NCI-H1417 (cell line): Measurements from ENCODE around the gene NACC2.
"Not testable (repeated sequence)": the region's sequence is repeated elsewhere in the genome, so short reads cannot be mapped to it uniquely, and the experiment has no call there.

ENCODE experiments used
- DNase-seq, 3 experiments: peaks; one replicate each; lab custom pipeline; 2025; lab: John Stamatoyannopoulos, UW

NACC2 gene

GRCh38 chr9:135979547-135980166, 115.4 kb downstream of the NACC2 start:
- DNase-seq = no peak

DNA sequence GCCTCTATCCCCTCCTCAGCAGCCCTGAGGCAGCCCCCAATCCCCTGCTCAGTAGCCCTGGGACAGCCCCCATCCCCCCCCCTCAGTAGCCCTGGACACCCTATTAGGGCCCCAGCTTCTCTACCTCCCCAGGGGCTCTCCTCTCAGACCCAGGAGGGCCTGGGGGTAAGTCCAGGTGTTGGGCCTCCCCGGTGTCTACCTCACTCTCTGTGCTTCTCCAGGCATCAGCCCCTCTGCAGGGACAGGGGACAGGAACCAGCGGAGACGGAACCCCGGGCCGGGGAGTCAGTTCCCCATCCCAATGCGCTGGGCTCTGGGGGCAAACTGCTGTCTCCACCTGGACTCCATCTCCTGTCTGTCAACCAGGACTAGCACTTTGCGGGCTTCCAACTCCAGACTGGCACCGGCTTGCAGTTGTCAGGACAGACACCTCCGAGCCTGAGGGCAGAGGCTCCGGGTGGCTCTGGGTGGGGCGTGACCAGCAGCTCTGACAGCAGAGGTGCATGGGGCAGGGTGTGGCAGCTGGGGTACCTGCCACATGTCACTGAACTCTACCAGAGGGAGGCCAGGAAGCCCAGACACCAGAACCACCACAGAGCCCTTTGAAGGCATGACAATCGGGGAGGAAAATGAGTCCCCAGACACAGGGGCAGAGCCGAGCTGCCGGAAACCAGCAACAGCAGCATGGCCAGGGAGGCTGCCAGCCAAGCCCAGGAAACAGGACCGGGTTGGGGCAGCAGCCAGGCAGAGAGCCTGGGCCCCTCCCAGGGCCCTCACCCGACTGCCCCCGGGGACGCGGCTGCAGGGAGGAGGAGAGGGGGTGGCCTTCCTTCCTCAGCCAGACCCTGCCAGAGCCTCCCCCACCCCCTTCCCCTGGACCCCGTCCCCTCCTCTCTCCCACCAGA, 116.2 kb downstream of the NACC2 start:
- no peak for DNase-seq

DNA sequence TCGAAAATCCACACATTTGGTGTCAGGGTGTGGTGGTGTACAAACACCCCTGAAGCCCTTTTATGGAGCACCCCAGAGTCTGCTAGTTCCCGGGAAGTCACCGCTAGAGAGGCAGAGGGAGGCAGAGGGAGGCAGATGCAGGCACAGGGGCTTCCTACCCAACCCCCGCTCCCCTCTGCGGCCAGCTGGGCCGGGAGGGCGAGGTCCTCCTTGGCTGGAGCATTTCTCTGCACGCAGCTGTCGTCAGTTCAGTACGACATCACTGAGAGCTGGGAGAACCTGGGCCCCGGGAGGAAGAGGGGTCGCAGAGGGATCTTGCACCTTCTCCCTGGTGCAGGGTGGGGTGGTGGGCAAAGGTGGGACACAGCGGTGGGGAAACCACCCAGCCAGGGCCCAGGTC, 118.1 kb downstream of the NACC2 start:
- no peak for DNase-seq

DNA sequence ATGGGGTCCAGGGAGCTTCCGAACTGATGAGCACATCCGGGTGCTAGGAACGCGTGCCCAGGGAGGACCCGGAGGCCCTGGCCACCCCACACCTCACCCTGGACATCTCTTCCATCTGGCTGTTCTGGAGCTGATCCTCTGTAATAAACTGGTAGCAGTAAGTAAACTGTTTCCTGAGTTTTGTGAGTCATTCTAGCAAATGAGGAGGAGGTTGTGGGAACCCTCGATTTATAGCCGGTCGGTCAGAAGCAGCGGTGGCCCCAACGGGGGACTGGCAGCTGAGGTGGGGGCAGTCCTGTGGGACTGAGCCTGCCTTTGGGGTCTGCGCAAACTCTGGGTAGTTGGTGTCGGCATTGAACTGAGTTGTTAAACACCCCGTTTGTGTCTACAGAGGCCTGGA, 118.6 kb downstream of the NACC2 start:
- no peak for DNase-seq

DNA sequence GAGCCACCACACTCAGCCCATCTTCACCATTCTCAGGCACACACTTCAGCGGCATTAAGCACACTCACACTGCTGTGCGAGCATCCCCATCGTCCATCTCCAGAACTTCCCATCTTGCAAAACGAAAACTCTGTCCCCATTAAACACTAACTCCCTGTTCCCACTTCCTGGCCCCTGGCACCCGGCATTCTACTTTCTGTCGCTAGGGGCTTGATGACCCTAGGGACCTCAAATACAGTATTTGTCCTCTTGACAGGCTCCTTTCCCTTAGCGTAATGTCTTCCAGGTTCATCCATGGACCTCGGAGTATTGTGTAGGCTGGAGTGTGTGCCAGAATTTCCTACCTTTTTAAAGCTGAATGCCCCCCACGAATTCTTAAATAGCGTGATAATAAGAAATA, 119.3 kb downstream of the NACC2 start:
- no peak for DNase-seq

DNA sequence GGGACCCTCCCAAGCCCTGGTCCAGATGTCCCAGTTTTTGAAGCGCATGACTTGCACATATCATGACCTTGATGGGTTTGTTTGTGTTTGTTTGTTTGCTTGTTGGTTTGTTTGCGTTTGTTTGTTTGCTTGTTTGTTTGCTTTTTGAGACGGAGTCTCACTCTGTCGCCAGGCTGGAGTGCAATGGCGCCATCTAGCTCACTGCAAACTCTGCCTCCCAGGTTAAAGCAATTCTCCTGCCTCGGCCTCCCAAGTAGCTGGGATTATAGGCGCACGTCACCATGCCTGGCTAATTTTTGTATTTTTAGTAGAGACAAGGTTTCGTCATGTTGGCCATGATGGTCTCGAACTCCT, 120.9 kb downstream of the NACC2 start:
- no peak for DNase-seq

GRCh38 chr9:135973277-135974219, 121.5 kb downstream of the NACC2 start:
- peak; percentile 22 to 68 (median 54) for DNase-seq

GRCh38 chr9:135971892-135972291, 123.2 kb downstream of the NACC2 start:
- DNase-seq = no peak

- no peak for DNase-seq
Measured at GRCh38 chr9:135971111-135971766, 123.8 kb downstream of the NACC2 start.

DNA sequence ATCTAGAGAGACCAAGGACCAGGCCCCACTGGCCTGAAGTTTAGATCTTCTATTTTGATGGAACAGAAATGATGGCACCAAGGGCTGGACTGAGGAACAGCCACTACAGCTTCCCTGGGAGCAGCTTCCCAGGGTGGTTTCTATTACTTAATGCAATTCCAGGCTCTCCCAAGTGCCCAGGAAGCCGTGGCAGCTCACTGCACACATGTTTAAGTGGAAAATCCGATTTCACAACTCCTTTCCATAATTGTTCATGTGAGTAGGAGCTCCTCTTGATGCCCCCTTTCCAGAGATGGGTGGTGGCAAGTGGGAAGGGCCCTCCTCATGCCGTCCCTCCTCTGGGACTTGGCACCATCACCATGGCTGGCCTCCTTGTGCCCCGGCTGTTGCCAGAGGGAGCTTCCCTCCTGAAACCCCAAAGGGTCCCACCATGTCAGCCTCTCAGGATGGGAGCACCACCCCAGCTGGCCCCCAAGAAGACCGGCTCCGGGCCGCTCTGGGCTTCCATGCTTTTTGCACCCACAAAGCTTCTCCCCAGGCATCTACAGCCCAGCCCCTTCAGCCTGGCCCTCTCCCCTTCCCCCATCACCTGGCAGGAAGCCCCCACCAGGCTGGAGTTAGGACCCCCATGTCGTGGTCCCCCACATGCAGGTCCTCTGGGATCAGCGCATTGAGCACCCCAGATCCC, 124.8 kb downstream of the NACC2 start:
- no peak for DNase-seq

DNA sequence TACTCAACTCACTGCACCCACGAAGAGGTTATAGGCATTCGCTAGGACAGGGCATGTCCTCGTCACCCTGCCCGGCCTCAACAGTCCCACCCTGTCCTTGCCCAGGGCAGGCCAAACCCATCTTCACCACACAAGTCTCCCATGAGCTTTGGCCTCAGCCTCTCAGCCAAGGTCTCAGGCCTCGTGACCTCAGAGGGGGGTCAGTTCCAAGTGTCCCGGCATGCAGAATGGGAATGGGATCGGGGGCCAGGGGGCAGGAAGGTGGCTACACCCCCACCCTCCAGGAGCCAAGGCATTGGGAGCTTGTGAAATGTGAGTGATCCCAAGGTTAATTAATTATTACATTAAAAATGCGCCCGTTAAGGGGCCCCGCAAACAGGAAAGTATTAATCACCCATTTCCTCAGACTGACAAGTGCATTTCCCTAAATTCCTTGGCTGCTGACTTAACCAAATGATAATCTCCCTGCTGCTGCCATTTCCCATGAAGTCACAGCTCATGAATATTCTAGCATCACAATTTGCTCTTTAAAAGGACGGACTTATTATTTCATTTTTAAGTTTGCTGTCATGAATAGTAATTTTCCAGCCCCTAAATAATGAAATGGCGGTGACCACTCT, 125.9 kb downstream of the NACC2 start:
- DNase-seq = no peak

DNA sequence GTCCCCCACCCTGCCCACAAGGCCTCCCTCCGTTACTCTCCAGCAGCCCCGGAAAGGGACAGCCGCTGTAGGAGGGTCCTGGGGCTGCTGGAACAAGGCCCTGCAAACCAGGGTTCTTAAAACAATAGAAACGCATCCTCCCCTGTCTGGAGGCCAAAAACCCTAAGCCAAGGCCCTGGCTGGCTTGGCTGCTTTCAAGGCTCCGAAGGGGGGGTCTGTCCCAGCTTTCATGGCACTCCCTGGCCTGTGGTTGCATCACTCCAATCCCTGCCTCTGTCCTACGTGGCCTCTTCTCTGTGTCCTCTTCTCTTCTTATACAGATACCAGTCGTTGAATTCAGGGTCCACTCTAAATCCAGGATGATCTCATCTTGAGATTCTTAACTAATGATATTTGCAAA, 126.5 kb downstream of the NACC2 start:
- no peak for DNase-seq

- no peak for DNase-seq
Measured at GRCh38 chr9:135968083-135968476, 127.0 kb downstream of the NACC2 start.

DNA sequence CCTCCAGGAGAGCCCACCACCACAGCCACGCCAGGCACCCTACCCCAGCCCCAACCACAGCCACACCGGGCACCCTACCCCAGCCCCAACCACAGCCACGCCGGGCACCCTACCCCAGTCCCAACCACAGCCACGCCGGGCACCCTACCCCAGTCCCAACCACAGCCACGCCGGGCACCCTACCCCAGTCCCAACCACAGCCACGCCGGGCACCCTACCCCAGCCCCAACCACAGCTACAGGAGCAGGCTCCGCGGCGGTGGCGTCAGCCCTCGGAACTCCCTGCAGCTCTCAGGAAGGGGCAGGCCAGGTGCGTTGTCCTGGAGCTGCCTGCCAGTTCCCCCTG, 128.2 kb downstream of the NACC2 start:
- DNase-seq = not testable (repeated sequence)

- DNase-seq = no peak
Measured at GRCh38 chr9:135965124-135965756, 129.8 kb downstream of the NACC2 start.

- DNase-seq = no peak
Measured at GRCh38 chr9:135963938-135964337, 131.2 kb downstream of the NACC2 start.

DNA sequence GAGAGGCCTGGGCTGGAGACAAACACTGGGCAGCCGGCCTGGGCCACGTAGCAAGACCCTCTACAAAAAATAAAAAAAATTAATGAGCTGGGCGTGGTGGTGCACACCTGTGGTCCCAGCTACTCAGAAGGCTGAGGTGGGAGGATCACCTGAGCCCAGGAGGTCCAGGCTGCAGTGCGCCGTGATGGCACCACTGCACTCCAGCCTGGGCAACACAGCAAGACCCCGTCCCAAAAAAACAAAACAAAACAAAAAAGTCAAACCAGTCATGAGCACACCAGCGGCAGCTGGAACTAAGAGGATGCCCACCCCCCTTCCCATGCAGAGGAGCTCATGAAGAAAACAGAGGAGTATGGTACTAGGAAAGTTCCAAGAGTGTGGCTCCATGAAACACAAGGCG, 131.8 kb downstream of the NACC2 start:
- DNase-seq = no peak

- DNase-seq = no peak
Measured at GRCh38 chr9:135962696-135963307, 132.3 kb downstream of the NACC2 start.

DNA sequence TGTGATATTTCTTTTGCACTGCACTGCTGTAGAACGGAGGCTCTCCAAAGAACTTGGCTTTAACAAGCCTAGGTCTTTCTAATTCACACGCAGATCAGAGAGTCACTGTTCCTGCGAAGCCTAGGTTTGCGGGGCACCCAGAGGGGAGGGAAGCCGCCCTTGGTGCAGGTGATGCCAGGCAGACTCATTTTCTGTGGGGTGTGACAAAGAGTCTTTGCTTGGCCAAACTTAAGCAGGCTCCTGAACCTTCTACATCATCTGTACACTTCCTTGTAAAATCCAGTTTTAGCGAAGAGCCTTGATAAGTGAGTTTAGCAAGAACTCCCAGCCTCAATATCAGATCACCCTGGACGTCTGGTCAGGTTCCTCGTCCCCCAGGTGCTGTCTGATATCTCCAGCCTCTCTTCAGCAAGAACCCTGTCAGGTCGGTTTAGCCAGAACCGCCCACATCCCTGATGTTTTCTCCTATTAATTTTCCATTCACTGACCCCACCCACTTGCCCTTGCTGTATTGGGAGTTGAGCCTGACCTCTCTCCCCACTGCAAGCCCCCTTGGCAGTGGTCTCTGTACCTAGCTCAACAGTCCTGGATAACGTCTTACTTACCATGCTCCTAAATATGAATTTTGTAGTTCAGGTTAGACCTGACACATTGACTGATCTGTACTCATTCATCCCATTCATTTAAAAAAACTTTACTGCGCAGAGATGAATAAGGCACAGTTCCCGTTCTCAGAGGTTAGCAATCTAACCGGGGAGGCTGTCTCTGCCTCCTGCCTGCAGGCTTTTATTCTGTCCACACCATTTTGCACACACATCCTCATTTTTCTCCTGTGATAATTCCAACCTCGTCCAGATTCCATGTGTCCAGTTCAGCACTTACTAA, 133.0 kb downstream of the NACC2 start:
- DNase-seq = peak in 2 of 3 experiments; percentile 53 to 67
